Stimulated activated memory B cell treated with anti-CD40 and anti-IgM and Interleukin-4, amounts not matched to agents 10 μg/mL and 1 μg/mL and 100 μg/mL, for 72 hours (primary cell): ENCODE results near the gene MMP2.

Experiments
- ATAC-seq: fragments of 150-1000 bp; cut with Tn5 transposase; 2 replicates; pipeline ENCODE4 v1.10.0; 2021
- H3K27ac Mint-ChIP-seq: one replicate; pipeline ENCODE4 v1.8.0; 2022; ENCODE audit warnings: mild to moderate bottlenecking, mixed read lengths
- H3K27me3 Mint-ChIP-seq: one replicate; pipeline ENCODE4 v1.8.0; 2022; ENCODE audit warnings: mixed read lengths
- H3K36me3 Mint-ChIP-seq: one replicate; pipeline ENCODE4 v1.8.0; 2022; ENCODE audit warnings: mixed read lengths
- H3K4me1 Mint-ChIP-seq: one replicate; pipeline ENCODE4 v1.8.0; 2022; ENCODE audit warnings: mixed read lengths
- H3K4me3 Mint-ChIP-seq: one replicate; pipeline ENCODE4 v1.8.0; 2022; ENCODE audit warnings: mild to moderate bottlenecking, moderate library complexity, mixed read lengths
- H3K9me3 Mint-ChIP-seq: one replicate; pipeline ENCODE4 v1.8.0; 2022; ENCODE audit warnings: mixed read lengths

MMP2 gene

DNA sequence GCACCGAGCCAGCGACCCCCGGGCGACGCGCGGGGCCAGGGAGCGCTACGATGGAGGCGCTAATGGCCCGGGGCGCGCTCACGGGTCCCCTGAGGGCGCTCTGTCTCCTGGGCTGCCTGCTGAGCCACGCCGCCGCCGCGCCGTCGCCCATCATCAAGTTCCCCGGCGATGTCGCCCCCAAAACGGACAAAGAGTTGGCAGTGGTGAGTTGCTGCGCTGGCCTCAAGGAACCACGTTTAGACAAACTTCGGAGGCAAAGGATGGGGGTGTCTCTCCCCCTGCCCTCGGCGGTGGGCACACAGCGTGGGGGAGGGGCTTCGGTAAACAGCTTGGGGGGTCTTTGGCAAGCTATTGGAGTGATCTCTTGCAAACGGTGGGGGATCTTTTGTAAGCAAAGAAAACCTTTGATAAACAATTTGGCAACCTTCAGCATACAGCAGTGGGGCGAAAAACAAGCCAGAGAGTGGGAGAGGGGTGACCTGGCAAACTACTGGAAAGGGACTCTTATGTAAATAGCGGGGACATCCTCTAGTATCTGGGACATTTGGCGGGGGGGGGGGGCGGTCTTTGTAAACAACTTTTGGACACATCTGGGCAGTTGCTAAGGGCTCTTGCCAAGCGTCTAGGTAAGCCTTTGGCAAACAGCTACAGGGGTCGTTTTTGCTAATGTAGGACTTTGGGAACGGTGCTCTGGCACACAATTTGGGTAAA lies 587 bp downstream of the MMP2 start:
- Mint-ChIP-seq H3K4me1 (no peaks in the 10 kb centered on the region), H3K4me3 (no peak overlapping the region), H3K27ac (no peak overlapping the region), H3K9me3 (peaks cover 6% of the 10 kb centered on the region), H3K27me3 (peaks cover 40% of the 10 kb centered on the region), H3K36me3 (no peaks in the 10 kb centered on the region)
- no peak for ATAC-seq

DNA sequence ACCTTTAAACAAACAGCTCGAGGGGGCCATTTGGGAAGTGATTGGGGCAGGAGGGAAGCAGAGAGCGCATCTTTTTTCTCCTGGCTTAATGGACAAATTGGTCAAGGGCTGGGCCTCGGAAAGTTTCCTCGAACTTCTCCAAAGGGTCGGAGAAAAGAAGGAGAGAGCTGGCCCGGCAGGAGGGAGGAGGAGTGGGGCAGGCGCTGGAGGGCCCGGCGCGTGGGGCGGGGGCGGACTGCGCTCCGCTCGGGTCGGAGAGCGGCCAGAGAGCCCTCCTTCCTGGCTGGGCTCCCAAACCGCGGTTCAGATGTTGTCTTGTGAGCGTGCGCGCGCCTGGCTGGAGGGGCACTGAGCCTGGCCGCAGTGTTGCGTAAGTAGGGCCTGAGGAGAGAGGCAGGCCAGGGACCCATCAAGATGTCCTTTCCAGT lies 1.2 kb downstream of the MMP2 start:
- Mint-ChIP-seq H3K27me3 (peaks cover 40% of the 10 kb centered on the region), H3K9me3 (peaks cover 9% of the 10 kb centered on the region), H3K4me1 (no peaks in the 10 kb centered on the region), H3K4me3 (no peak overlapping the region), H3K36me3 (no peaks in the 10 kb centered on the region), H3K27ac (no peak overlapping the region)
- no peak for ATAC-seq

DNA sequence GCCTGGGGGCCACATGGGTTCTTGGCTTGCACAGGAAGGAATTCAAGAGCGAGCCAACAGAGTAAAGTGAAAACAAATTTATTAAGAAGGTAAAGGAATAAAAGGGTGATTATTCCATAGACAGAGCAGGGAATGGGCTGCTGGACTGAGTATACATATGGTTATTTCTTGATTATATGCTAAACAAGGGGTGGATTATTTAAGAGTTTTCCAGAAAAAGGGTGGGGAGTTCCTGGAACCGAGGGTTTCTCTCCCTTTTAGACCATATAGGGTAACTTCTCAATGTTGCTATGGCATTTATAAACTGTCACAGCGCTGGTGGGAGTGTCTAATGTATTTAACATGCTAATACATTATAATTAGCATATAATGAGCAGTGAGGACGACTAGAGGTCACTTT lies 2.0 kb downstream of the MMP2 start:
- Mint-ChIP-seq H3K36me3 (no peaks in the 10 kb centered on the region), H3K4me3 (no peak overlapping the region), H3K27me3 (peaks cover 40% of the 10 kb centered on the region), H3K4me1 (no peaks in the 10 kb centered on the region), H3K27ac (no peak overlapping the region), H3K9me3 (peaks cover 9% of the 10 kb centered on the region)
- no peak for ATAC-seq

DNA sequence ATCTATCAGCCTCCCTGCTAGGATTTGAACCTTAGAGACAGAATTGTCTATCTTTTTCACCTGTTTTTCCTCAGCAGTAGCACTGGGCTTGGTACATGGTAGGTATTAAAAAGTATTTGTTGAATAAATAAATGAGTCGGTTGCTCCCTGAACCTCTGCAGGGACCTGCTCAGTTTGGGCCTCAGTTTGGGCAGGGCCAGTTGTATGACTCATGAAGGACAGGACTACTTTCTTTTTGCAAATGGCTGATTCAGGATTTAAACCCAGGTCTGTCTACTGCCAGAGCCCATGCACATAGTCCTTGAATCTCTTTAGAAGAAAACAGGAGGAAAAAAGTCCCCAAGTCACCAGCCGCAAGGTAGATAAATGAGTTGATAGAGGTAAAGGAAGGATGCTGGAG lies 3.1 kb downstream of the MMP2 start:
- H3K4me1 Mint-ChIP-seq: no peaks in the 10 kb centered on the region
- ATAC-seq: no peak
- H3K4me3 Mint-ChIP-seq: no peak overlapping the region
- H3K27ac Mint-ChIP-seq: no peak overlapping the region
- H3K36me3 Mint-ChIP-seq: no peaks in the 10 kb centered on the region
- H3K9me3 Mint-ChIP-seq: peaks cover 9% of the 10 kb centered on the region
- peaks cover 40% of the 10 kb centered on the region for H3K27me3 Mint-ChIP-seq

DNA sequence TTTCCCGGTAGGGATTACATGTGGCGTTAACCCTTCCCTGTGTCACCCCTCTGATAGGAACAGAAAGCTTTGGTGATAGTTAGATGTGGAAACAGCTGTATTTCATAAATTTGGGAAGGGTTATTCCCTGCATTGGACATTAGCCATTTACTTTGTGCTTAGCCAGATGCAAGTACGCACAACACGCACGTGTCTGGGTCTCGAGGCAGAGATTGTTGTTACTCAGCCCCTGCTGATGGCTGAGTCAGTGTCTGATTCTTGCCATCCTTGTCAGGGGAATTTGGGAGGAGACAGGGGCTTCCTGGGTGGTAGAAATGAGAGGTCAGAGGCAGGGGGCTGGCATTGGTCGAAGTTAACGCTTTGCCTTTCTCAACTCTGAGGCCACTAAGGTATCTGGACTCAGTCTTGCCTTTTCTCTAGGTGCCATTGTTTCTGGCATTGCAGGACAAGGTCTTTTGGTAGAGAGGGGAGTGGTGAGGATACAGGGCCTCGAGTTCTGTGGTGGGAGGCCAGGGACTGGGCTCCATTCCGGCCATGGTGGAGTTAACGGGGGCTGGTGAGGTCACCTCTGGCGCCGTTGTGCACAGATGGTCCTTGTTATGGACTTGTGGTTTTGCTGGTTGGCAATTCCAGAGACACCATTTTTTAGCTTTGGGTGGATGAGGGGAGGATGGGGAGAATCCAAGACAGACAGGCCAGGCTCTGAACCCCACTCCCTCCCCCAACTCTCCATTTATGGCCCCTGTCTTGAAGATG lies 8.2 kb downstream of the MMP2 start:
- H3K9me3 Mint-ChIP-seq: peaks cover 9% of the 10 kb centered on the region
- no peak overlapping the region for H3K4me3 Mint-ChIP-seq
- no peak overlapping the region for H3K27ac Mint-ChIP-seq
- no peak for ATAC-seq
- no peaks in the 10 kb centered on the region for H3K36me3 Mint-ChIP-seq
- H3K27me3 Mint-ChIP-seq: peaks cover 7% of the 10 kb centered on the region
- H3K4me1 Mint-ChIP-seq: no peaks in the 10 kb centered on the region

DNA sequence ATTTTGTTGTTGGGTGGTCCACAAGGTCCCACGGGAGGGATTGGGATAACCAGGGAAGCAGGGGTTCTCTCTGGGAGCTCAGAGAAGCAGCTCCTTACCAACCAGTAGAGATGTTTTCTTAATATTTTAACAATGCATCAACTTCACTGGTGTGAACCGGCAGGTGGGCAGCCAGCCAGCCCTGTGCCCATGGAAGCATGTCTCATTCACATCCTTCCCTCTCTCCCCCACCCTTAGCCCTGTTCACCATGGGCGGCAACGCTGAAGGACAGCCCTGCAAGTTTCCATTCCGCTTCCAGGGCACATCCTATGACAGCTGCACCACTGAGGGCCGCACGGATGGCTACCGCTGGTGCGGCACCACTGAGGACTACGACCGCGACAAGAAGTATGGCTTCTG lies 9.3 kb downstream of the MMP2 start:
- Mint-ChIP-seq H3K4me3 (no peak overlapping the region), H3K4me1 (no peaks in the 10 kb centered on the region), H3K9me3 (peaks cover 9% of the 10 kb centered on the region), H3K27me3 (peaks cover 7% of the 10 kb centered on the region), H3K36me3 (no peaks in the 10 kb centered on the region), H3K27ac (no peak overlapping the region)
- no peak for ATAC-seq

DNA sequence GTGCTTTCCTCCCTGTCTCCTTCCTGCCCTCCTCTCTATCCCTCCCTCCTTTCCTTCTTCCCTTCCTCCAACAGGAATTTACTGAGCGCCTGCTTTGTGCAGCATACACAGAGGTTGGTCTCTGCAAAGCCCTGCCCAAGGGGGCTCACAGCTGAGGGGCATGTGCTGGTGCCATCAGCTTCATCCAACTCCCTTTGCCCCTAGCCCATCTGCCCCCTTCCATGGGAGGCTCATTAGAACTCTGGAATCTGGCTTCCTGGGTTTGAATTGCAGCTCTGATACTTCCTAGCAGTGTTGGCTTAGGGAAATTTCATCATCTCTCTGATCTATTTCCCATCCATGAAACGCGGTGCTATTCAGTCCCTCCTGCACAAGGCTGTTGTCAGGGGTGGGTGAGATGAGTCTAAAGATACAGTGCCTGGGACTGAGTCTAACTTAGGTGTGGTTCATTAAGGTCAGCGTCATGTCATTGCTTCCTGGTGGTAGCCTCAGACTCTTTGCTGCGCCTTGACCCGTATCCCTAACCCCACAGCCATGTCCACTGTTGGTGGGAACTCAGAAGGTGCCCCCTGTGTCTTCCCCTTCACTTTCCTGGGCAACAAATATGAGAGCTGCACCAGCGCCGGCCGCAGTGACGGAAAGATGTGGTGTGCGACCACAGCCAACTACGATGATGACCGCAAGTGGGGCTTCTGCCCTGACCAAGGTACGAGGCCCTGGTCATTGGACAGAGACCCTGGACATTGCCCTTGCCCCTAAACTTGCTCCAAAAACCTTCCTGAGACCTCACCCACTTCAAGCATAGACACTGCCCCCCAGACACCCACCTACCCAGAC lies 10.3 kb downstream of the MMP2 start:
- Mint-ChIP-seq H3K36me3 (no peaks in the 10 kb centered on the region), H3K4me1 (no peaks in the 10 kb centered on the region), H3K27ac (no peak overlapping the region), H3K27me3 (peaks cover 7% of the 10 kb centered on the region), H3K9me3 (peaks cover 5% of the 10 kb centered on the region), H3K4me3 (no peak overlapping the region)
- no peak for ATAC-seq

DNA sequence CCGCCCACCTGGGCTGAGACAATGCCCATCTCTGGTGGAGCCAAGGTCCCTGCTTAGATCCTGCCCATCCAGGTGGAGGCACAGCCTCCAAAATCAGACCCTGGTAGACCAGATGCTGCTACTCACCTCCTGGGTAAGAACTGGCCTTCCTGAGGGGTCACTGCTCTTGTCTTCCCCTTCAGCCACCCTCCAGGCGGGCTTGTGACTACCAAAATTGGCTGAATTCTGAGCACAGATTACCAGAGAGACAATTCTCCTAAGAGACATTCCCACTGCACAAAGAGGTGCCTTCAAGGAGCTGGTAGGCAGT lies 10.9 kb downstream of the MMP2 start:
- H3K27ac Mint-ChIP-seq: no peak overlapping the region
- H3K27me3 Mint-ChIP-seq: peaks cover 7% of the 10 kb centered on the region
- H3K9me3 Mint-ChIP-seq: no peaks in the 10 kb centered on the region
- H3K4me3 Mint-ChIP-seq: no peak overlapping the region
- no peaks in the 10 kb centered on the region for H3K36me3 Mint-ChIP-seq
- no peak for ATAC-seq
- H3K4me1 Mint-ChIP-seq: no peaks in the 10 kb centered on the region

DNA sequence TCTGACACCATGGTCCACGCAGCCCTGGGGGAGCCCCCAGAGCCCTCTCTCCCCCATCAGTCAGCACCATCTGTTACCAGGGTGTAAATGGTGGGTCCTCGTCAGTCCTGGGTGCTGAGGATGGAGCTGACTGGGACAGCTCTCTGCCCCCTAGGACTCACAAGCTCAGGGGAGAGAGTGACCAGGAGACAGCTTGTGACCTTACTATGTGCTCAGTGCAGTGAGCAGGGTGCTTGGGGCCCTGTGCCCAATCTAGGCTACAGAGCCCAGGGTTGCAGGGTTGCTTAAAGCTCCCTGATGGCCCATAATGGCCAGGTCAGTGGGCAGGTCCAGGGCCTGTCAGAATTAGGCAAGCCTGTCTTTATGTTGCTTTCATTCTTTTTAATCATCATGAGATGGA lies 11.3 kb downstream of the MMP2 start:
- no peak for ATAC-seq
- H3K4me1 Mint-ChIP-seq: no peaks in the 10 kb centered on the region
- no peak overlapping the region for H3K27ac Mint-ChIP-seq
- H3K36me3 Mint-ChIP-seq: no peaks in the 10 kb centered on the region
- no peak overlapping the region for H3K4me3 Mint-ChIP-seq
- peaks cover 7% of the 10 kb centered on the region for H3K27me3 Mint-ChIP-seq
- H3K9me3 Mint-ChIP-seq: no peaks in the 10 kb centered on the region

DNA sequence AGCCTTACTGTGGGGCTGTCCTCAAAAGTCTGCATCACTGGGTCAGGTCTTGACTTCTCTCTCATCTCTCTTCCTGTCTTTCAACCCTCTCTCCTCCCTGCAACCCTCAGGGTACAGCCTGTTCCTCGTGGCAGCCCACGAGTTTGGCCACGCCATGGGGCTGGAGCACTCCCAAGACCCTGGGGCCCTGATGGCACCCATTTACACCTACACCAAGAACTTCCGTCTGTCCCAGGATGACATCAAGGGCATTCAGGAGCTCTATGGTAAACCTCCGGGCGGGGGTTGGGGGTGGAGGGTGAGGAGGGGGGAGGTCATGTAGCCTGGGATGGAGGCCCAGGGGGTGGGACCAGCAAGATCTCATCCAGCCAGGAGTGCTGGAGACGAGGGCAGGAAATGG lies 12.7 kb downstream of the MMP2 start:
- no peaks in the 10 kb centered on the region for H3K36me3 Mint-ChIP-seq
- peaks cover 8% of the 10 kb centered on the region for H3K27me3 Mint-ChIP-seq
- H3K4me3 Mint-ChIP-seq: no peak overlapping the region
- ATAC-seq: no peak
- no peak overlapping the region for H3K27ac Mint-ChIP-seq
- H3K9me3 Mint-ChIP-seq: no peaks in the 10 kb centered on the region
- no peaks in the 10 kb centered on the region for H3K4me1 Mint-ChIP-seq

DNA sequence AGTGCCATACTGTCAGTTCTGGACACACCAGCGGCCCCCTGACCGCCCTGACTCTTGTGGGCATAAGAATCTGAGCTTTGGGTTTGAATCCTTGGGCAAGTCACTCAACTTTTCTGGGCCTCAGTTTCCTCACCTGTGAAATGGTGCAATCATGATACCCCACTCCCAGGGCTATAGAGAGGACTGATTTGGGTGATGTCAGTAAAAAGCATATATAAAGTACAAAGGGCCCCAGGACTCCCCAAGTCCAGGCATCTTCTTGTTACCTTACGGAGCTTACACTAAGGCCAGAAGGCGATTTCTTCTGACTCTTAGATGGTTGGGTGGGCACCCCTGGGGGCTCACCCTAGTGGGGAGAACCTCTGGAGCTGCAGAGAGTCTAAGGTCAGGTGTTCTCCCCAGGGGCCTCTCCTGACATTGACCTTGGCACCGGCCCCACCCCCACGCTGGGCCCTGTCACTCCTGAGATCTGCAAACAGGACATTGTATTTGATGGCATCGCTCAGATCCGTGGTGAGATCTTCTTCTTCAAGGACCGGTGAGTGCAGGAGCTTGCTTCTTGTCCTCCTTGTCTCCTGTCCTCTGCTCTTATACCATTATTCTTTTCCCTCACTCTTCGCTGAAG lies 13.9 kb downstream of the MMP2 start:
- Mint-ChIP-seq H3K27me3 (peaks cover 16% of the 10 kb centered on the region), H3K4me1 (no peaks in the 10 kb centered on the region), H3K4me3 (no peak overlapping the region), H3K27ac (no peak overlapping the region), H3K36me3 (no peaks in the 10 kb centered on the region), H3K9me3 (no peaks in the 10 kb centered on the region)
- ATAC-seq: no peak

DNA sequence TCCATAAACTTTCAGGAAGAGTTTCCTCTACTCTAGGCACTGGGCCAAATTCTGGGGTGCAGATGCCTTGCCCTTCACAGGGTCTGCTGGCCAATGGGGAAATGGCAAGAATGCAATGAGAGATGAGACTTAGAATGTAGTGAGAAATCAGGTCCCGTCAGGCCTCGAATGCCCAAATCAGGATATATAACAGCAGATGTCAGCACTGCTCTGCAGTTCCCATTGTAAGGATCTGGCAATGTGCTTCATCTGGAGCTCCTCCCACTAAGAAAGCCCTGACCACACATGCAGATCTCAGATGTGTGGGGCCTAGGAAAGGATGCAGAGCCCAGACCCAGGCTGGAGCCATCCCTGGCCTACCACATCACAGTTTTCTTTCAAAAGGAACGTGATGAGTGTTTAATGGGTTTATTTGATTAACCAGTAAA lies 16.0 kb downstream of the MMP2 start:
- H3K9me3 Mint-ChIP-seq: no peaks in the 10 kb centered on the region
- no peaks in the 10 kb centered on the region for H3K36me3 Mint-ChIP-seq
- no peak overlapping the region for H3K4me3 Mint-ChIP-seq
- peaks cover 11% of the 10 kb centered on the region for H3K27me3 Mint-ChIP-seq
- no peak for ATAC-seq
- H3K4me1 Mint-ChIP-seq: no peaks in the 10 kb centered on the region
- no peak overlapping the region for H3K27ac Mint-ChIP-seq

DNA sequence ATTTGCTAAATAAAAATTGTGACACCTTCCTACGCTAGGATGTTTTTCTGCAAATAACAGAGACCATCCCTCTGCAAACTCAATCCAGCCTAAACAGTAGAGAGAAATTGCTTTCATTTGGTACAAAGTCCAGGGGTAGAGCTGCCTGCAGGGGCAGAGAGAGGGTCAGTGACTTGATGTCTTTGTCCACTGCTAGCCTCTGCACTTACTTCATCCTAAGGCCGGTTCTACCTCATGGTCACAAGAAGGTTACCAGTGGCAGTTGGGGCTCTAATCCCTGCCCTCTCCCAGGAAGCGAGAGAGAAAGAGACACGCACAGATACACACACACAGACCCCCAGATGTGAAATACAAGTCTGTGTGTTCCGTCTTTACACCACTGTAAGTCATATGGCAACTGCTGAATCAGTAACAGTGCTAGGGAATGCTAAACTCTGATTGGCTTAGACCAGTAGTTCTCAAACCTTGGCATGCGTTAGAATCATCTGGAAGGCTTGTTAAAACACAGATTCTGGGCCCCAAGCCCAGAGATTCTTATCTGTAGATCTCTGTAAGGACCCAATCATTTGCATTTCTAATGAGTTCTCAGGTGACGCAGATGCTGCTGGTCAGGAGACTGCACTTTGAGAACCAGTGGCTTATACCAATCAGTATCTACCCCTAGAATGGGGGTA lies 16.8 kb downstream of the MMP2 start:
- Mint-ChIP-seq H3K36me3 (no peaks in the 10 kb centered on the region), H3K27me3 (peaks cover 9% of the 10 kb centered on the region), H3K9me3 (no peaks in the 10 kb centered on the region), H3K4me1 (no peaks in the 10 kb centered on the region), H3K27ac (no peak overlapping the region), H3K4me3 (no peak overlapping the region)
- no peak for ATAC-seq

DNA sequence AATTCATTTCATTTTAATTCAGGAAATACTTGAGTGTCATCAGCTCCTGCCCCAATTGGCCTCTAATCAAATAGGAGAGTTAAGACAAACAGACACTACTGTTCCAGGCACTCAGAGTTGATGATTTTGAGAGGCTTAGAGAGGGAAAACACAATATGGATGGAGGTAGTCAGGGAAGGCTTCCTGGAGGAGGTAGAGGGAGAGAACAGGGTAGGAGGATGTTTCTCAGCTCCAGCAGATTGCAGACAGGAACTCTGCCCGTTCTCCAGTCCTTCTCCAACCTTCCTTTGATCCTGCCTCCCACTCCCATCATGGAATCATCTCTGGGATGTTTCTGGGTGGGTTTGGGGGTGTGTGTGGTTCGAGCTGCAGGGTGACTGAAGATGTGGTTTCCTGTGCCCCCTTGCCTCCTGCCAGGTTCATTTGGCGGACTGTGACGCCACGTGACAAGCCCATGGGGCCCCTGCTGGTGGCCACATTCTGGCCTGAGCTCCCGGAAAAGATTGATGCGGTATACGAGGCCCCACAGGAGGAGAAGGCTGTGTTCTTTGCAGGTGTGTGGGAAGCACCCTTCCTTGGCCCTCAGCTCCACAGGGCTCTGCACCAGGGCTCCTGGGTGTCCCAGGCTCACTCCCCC lies 17.6 kb downstream of the MMP2 start:
- no peaks in the 10 kb centered on the region for H3K4me1 Mint-ChIP-seq

More for the DNA sequence above, 17.6 kb downstream of the MMP2 start:
- no peaks in the 10 kb centered on the region for H3K9me3 Mint-ChIP-seq
- ATAC-seq: no peak
- no peak overlapping the region for H3K27ac Mint-ChIP-seq
- peaks cover 9% of the 10 kb centered on the region for H3K27me3 Mint-ChIP-seq
- no peaks in the 10 kb centered on the region for H3K36me3 Mint-ChIP-seq
- no peak overlapping the region for H3K4me3 Mint-ChIP-seq
